Retina (tissue), 1 donor: ENCODE data around the gene SLC36A1.

Experiments
- DNase-seq: peaks from one replicate; pipeline ENCODE4 v3.0.0-alpha.2; 2016

The SLC36A1 gene

DNA sequence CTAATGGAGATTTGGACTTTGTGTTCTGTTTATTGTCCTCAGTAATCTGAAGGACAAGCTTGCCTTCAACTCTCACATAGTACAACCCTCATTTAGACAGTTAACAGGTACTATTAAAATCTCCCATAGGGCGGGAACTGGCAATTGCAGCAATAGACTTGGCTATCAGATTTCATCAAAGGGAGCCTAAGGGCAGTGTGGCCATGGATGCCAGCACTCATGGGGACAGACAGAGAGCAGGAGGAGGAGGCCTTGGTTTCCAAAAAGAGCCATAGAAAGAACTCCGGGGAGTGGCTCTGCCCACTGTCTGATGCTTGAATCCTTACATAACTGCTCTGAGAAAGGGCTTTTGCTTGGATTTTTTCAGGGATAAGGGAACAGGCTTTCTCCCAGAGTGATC lies 6.8 kb downstream of the SLC36A1 start:
- DNase-seq, result no peak

DNA sequence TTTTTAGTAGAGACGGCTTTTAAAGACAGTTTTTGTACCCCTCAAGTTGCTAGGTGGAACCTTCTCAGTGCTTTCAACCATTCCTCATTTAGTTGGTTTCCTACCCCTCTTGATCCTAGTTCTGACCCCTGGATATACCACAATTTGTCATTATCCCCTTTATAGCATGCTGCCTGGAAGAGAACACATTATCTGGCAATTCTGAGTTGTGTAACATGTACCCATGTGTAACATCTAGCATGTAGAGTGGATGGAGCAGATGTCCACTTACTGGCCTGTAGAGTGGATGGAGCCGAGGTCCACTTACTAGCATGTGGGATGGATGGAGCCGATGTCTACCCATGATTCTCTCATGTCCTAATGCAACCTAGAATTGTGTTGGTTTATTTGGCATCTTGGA lies 7.5 kb downstream of the SLC36A1 start:
- DNase-seq, result no peak

DNA sequence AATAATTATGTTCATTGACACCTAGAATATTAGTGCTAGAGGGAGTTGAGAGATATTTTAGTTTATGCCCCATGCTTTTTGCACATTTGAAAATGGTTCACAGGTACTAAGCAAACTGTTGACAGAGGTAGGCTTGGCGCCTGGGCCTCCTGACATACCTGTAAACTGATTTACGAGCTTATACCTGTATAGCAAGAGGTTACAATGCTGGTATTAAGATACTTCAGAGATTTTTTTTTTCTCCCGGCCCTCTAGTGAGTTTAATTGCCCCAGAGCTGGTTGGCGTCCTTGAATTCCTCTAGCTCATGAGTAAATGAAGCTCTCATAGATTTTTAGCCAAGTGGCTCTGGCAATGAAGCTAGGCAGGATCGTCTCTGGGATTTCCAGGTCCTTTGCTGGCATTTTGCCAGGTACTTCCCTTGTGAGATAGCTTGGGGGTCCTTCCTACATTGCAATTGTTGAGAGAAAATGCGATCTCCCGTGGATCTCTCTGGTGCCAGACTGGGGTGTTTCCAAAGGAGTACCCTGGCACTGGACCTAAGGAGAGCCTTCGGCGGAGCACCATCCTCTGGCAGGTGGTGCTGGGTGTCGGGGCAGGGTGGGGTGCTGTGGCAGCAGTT lies 9.0 kb downstream of the SLC36A1 start:
- no peak for DNase-seq

DNA sequence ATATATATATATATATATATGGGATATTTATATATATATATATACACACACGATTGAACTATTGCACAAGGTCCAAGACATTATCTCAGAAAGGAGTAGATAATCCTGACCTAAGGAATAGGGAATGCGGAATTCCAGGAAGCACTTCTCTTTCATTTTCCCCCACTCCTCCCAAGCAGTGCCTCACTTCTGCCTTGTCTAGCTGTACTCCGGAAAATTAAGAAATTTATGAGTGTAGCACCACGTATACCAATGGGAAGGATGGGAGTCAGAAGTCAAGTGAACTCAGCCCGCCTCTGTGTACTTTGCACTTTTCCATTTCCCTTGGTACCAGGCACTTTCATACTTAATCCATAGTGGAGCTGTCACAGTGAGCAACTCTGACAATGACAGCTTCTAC lies 10.9 kb downstream of the SLC36A1 start:
- DNase-seq, result no peak

DNA sequence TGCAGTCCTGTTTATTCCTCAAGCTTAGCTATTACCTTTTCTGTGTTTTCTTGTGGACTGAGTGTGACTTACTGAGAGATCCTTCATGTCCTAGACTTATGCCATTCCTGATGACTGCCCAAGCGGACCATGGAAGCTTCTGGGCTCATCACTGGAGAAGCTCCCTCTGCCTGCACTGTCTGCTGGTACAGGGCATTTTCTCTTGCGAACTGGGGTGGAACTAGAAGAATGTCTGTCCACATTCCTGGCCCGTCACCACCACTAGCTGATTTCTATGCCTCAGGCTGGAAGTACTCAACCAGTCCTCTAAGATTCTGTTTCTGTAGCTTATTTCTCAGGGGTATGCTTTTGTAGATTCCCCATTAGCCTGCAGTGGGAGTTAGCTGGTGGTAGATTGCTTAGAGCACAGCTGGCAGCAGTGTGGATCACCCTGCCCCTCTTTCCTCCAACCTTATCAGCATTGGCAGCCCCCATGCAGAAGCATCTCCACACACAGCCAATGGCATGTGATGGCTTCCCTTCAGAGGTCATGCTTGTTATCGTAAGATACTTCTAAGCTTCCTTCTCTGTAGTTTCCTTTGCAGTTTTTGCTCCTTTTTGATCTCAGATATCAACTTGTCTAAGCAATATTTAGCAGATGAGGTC lies 12.4 kb downstream of the SLC36A1 start:
- DNase-seq, result no peak

DNA sequence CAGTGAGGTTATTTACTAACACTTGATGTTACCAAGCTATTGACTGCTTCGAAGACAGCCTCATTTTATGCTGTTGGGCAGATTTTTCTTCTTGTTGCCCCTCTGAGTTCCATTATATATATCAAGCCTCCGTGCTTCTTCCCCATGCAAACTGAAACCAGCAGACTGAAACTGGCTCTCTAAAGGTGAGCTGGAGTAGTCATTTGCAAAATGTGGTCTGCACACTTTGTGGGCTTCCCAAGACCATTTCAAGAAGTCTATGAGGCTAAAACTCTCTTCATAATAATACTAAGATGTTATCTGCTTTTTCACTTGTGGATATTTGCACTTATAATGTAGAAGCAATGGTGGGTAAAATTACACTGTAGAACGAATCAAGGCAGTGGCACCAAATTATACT lies 13.9 kb downstream of the SLC36A1 start:
- DNase-seq, result no peak

DNA sequence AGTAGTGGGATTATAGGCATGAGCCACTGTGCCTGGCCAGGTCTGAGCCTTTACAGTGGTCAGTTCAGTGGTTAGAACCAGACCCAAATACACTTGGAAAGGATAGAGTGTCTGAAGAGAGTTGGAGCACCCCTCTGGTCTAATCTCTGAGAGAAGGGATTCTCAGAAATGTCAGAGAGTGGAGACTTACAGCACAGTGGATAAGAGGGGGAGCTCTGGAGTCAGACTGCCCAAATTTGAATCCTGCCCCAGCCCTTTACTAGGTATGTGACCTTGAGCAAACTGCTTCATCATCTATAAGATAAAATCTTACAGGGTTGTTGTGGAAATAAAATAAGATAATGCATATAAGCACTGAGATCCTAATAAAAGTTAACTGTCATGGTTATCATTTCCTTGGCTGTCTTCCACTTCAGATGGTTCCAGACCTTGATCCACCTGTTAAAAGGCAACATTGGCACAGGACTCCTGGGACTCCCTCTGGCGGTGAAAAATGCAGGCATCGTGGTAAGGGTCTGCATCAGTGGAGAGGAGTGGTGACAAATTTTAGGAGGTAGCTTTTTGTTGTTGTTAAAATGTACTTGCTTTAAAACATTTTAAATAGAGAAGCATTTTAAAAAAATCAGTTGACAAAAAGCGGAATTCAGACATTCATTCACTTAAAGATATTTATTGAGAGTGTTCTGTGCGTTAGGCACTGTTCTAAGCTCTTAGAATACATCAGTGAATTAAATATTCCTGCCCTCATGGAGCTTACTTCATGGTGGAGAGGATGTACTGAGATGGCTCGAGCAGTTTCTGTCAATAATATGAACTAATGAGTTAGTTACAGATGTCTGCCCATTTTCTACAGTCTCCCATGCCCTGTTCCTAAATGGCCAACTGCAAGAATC lies 16.0 kb downstream of the SLC36A1 start:
- no peak for DNase-seq

DNA sequence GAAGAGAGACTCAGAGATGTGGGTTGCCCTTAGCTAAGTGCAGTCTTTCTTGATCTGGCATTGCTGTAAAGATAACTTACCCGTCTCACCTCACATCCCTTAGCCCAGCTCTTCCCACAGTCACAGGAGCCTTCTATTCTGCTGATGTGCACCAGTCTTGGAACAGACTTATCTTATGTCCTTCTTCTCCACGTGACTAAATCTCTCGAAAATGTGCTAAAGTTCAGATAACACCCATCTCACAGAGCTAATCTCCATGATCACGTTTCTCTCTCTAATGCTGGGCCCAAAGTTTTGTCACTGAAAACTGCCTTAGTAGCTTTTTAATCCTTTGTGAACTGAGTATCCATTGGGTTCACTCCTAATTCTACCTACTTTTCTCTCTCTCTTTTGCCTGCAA lies 16.7 kb downstream of the SLC36A1 start:
- no peak for DNase-seq

DNA sequence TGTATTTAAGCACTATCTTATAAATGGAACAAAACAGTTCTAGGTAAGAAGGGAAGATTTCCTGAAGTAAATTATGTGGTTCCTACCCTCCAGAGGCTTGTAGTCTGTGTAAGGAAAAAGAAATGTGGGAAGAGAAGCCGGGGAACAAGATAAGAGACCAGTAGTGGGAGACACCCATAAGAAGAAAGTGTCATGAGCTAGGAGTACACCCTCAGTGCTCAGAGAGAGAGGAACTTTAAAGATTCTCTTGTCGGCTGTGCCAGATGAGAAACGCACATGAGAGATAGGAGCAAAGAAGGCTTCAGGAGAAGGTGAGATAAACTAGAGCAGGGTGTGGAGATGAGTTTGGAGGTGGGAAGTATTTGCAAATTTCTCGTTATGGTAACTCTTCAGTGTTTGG lies 18.1 kb downstream of the SLC36A1 start:
- DNase-seq, result no peak

DNA sequence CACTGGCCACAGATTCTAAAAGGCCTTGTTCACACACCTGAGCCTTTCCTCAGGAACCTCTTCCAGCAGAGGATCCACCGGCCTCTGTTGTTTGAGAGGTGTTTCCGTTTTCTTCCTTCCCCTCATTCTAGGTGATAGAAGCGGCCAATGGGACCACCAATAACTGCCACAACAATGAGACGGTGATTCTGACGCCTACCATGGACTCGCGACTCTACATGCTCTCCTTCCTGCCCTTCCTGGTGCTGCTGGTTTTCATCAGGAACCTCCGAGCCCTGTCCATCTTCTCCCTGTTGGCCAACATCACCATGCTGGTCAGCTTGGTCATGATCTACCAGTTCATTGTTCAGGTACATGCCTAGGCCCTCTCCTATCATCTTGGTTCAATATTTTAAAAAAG lies 20.2 kb downstream of the SLC36A1 start:
- no peak for DNase-seq

DNA sequence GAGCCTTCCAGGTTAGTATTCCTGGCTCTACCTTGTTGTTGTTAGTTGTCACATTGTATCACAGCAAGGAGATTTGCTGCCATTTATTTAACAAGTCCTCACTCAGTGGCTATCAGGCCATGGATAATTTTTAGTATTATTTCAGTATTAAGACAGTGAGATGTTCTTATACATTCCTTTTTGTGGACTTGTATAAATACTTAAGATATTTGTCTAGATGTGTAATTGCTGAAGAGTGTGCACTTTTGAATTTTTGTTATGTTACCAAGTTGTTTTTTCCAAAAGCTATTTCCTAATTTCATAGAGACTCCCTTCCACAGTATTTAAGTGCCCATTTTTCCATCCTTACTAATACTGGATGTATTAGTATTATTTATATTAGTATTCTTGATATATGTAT lies 22.0 kb downstream of the SLC36A1 start:
- no peak for DNase-seq

DNA sequence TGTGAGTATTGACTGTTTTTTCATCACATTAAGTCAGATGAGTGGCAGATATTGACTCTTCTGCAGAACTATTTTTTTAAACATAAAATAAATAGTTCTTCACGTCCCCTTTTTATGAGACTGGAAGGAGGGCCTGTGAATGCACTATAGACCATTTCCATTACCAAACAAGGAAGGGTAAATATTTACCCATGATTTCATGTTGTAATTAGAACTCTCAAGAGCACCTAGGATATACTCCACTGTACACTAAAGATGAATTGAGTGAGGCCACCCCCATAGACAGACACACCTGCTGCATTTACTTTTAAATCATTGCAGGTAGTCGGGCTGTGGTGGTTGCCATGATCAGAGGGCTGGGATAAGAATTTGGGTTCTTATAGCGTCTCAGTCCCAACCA lies 22.6 kb downstream of the SLC36A1 start:
- no peak for DNase-seq

DNA sequence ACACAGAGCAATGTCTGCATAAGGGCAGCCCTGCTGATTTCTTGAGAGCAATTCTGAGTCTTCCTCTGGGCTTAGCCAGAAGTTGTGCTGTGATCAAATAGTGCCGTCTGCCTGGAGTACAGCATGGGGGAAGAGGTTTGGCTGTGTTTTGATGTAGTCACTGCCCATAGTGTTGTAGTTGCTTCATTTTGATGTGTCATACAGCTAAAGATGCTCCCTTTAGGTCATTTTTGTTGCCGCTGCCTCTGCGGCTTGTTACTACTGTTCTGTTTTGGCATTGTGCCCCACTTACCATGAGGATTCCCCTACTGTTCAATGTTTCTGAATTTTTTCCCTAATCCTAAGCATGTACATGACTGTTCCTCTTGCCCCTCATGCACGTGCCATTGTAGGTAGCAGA lies 23.0 kb downstream of the SLC36A1 start:
- DNase-seq, result no peak

DNA sequence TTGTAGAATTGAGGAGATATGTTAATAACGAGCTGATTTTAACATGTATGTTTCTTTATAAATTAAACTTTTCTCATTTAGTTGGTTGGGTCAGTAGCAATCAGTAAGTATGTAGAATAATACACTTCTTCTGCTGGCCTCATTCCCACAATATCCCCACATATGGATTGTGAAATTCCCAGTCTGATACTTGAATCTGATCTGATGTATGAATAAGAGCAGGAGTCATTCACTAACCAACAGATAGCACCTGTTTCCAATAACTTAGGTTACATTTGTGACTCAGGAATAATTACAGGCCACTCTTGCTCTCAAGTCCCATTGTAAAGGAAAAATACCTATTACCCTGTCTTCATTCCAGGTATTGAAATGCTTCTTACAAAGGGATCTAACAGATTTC lies 23.9 kb downstream of the SLC36A1 start:
- no peak for DNase-seq

DNA sequence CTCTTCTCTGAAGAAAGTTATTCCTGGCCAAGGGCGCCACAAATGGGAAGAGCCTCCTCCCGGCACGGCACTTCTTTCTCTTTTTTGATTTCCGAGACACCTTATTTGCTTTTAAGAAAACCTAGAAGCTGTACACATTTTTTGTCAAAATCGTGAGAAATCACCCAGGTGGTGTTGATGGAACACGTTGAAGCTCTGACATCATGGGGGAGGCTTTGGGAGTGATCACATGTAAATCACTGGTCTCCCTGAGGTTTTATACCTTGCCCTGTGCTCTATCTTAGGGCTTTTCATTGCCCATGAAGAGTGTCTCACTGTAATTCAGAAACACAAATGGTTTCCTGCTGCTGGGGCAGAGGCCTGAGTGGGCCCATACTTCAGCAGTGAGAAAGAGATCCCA lies 27.4 kb downstream of the SLC36A1 start:
- DNase-seq, result no peak

DNA sequence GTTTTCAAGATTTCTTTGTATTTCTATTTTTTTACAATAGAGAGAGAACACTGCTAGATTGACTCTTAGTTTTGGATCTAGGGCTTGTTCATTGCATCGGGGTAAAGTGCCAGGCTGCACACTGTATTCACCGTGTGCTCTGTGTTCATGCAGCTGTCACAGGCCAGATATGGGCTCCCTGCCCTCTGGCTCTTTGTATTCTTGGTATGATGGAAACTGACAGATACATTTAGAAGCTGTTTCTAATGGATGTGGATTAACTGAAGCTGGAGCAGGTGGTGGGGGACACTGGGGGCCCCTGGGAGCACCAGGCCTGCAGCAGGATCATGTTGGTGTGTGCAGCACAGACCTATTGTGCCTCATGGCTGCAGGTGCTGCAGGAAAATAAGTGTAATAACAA lies 28.0 kb downstream of the SLC36A1 start:
- DNase-seq, result peak; percentile 54

DNA sequence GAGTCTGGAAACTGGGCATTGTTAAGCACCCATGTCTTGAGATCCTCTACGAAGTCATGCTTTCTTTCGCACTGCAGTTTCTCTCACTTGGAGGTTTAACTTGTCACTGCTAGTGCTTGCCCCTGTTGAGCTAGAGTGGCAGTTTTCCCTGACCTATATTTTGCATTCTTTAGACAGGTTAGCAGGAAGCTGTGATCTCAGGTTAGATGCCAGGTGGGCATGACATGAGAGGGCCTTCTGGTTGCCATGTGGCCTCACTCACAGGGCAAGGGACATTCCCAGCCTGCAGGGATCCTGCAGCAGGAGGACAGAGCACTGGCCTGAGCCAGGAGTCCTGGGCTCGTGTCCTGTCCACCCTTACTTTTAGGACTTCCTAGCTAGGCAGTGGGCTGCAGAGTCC lies 28.6 kb downstream of the SLC36A1 start:
- no peak for DNase-seq

DNA sequence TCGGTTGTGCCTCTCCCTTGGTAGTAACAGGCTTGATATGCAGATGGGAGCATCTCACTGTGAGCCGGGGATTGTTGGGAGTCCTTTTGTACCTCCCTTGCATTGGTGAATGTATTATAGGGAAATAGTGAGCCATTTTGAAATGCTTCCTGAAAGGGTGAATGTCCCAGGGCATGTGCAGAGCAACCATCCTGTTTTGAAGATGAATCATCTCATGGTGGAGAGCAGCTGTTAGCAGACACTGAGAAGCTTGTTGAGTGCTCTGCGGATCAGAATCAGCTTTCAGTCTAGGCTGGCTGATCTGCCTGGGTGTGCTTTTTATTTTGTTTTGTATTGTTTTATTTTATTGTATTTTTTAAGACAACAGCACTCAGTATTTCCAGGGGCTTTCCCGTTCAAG lies 29.7 kb downstream of the SLC36A1 start:
- DNase-seq, result no peak

DNA sequence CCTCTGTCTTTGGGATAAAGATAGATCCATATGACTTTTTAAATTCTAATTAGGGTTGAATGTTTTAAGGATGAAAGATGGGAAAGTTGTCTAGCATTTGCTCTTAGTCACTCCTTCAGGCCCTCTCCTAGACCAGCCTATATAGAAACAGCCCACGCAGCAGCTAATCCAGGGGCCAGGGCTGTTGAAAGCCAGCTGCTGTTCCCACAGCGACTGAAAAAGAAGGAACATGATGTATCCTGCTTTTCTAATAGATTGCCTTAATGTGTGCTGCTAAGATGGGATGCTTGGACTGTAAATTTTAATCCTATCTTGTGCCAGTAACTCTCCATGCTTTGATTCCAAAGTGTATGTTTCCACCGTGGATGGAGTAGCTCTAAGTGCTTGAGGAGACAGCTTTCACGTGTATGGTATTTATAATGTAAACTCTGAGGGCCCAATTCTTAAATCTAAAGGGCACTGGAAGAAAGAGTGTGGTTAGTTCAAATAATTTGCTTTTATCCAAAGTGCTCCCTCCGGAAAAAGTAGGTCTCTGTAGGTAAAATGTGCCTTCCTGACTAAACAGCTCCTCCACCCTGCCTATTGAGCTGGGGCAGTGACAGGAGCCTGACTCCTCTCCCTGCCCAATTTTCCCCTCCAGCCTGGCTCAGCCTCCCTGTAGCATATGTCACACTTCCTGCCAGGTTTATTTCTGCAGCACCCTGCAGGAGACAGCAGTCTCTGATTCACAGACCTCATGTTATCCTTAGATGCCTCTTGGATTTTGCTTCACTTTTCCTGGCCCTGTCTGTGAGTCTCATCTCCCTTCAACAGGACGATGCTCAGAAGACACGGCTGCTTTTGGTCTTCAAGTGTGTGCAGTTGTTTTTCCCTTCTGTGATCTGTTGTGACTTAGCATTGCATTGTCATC lies 33.2 kb downstream of the SLC36A1 start:
- no peak for DNase-seq

DNA sequence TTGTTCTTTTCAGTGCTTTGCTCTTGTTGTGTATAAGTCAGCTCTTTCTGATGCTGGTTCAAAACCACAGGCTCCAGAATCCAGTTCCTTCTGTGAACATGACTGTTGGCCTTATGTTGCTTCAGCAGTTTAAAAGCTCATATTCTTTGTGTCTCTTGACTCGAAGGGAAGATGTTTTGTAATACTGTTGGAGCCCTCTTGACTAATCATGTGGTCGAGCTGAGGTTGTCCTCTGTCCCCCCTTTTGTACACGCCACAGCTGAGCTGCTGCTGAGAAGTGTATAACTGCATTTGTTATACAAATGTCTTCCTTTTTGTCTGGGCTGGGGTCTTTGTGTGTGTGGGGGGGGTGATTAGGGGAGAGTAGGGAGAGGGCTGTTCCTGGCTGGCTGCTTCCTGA lies 35.8 kb downstream of the SLC36A1 start:
- no peak for DNase-seq

DNA sequence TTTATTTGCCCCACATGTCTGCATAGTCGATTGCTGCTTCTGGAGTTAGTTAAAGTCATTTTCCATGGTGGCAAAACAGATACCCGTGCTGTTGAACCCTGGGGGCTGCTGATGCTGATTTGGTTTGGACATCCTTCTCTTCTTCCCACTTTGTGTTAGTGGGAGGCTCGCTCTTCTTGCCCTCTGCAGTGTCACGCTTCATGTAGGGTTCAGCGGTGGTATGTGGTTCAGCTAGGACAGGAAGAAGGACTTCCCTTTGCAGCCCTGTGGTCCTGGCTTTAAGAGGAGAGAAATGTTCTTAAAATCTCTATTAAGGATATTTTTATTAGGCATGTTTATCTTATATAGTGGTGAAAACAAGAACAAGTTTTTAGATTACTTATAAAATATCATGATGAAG lies 36.2 kb downstream of the SLC36A1 start:
- no peak for DNase-seq

DNA sequence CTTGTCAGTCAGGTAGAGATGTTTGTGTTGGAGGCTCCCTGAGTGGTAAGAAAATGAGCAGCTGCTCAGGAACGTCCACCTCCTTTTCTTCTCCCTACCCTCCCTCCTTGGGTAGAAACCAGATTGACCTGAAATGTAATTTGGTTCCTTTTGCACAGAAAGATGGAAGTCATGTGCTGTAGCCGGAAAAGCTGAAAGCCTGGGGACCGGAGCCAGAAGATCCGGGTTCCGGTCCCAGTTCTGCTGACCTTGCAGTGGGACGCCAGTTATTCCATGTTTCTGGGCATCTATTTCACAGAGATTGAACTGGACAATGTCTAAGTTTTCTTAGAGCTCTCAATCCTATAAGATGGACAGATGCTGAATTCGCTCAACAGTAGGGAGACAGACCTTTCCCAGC lies 40.1 kb downstream of the SLC36A1 start:
- no peak for DNase-seq

DNA sequence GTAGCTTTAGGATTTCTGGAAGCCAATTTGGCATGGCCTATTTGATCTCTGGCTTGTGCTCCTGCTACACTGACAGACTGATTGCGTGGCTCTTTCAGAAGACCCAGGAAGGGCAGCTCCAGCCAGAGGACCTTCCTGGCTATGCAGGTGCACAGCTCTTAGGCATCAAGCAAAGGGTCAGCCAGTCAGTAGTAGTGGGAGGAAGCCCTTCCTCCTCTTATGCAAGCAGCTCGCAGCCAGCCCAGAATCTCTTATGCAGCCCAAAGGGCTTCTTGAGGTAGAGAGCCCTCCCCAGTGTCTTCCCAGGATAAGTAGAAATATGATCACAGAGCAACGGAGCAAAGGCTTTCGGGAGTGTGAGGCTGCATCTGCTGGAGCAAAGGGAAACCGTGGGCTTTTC lies 43.2 kb downstream of the SLC36A1 start:
- DNase-seq, result no peak
